Stomach (tissue), 4 donors: ENCODE data around the gene NIT2.

ENCODE experiments used
- CTCF ChIP-seq, 7 experiments: fragments of 450-650 bp in 4 of 7; fragments of 200-600 bp in 3 of 7; sonication (generic) in 3 of 7; IDR thresholded peaks; one replicate each; pipeline ENCODE4 v1.5.1; 2016 to 2019; ENCODE audit warnings: antibody characterized with exemption in 7 of 7, control low read depth in 2 of 7, mild to moderate bottlenecking in 1 of 7
- EP300 ChIP-seq: sonication (generic); formaldehyde crosslinking; IDR thresholded peaks from one replicate; pipeline ENCODE4 v1.6.1; 2017; ENCODE audit warnings: antibody characterized with exemption
- POLR2A ChIP-seq, 4 donors: fragments of 450-650 bp; IDR thresholded peaks; one replicate each; pipeline ENCODE4 v1.6.1; 2016; ENCODE audit warnings: antibody characterized with exemption in 4 of 4, control low read depth in 2 of 4, mild to moderate bottlenecking in 1 of 4, moderate library complexity in 1 of 4
- POLR2AphosphoS5 ChIP-seq, 3 donors: sonication (generic); formaldehyde crosslinking; IDR thresholded peaks; one replicate each; pipeline ENCODE4 v1.6.1; 2016; ENCODE audit warnings: antibody characterized with exemption in 3 of 3

DNA sequence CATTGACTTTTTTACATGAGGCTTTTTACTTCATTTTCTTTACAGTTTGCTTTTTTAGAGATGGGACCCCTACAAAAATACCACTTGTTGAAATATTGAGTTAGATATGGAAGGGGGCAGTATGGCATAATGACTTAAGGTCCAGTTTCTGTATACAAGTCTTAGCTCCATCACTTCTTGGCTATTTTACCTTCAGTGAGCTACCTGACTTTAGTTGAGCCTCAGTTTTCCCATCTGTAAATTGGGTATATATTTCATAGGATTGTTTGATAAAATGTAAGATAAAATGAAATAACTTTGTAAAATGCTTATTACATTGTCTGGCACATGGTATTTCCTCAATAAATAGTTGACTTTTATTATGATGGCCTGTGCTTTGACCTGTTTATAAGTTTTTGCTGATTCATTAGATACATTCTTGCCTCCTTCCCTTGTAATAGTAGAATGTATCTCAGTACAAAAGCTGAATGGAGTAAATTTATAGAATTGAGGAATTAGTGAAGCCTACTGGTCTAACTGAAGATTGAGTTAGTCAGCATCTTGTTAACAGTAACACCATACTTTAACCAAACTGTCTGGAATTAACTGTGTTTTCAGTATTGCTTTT, 46.2 kb upstream of the NIT2 start:
- TF ChIP-seq EP300, result no peak
- TF ChIP-seq POLR2A (IDR thresholded peaks at IDR 0.05), result no peak
- TF ChIP-seq POLR2AphosphoS5 (IDR thresholded peaks at IDR 0.05), result no peak
- TF ChIP-seq CTCF (IDR thresholded peaks at IDR 0.05), result no peak
